GM12865 (cell line): ENCODE results near the gene AIFM3.

Source experiments
- DNase-seq: peaks from one replicate; pipeline ENCODE4 v3.0.0; 2010; ENCODE audit warnings: low read depth
- H3K4me3 ChIP-seq: 2 replicates; pipeline ENCODE4 v1.5.1; 2011; ENCODE audit warnings: mild to moderate bottlenecking, low read depth, low read length, control low read depth
- CTCF ChIP-seq: IDR thresholded peaks from 2 replicates; pipeline ENCODE4 v1.5.1; 2011; ENCODE audit warnings: low read length, control low read depth, low read depth, inconsistent platforms; ENCODE audit not compliant: insufficient read depth; ENCODE audit errors: missing control alignments

AIFM3 gene

GRCh38 chr22:20944042-20944441 lies 23.0 kb upstream of the AIFM3 start:
- no peak for DNase-seq

GRCh38 chr22:20945578-20945934 lies 21.5 kb upstream of the AIFM3 start:
- TF ChIP-seq CTCF: no peak
- H3K4me3 ChIP-seq: no peak overlapping the region
- DNase-seq: no peak

More at GRCh38 chr22:20944042-20944441, 23.0 kb upstream of the AIFM3 start:
- no peak overlapping the region for H3K4me3 ChIP-seq
- no peak for TF ChIP-seq CTCF

- no peak for DNase-seq
- no peak for TF ChIP-seq CTCF
These were observed 20.7 kb upstream of the AIFM3 start for GRCh38 chr22:20946080-20946986.

GRCh38 chr22:20946991-20947390 lies 20.1 kb upstream of the AIFM3 start:
- no peak for TF ChIP-seq CTCF
- no peak overlapping the region for H3K4me3 ChIP-seq
- DNase-seq: no peak

More at GRCh38 chr22:20946080-20946986, 20.7 kb upstream of the AIFM3 start:
- no peak overlapping the region for H3K4me3 ChIP-seq

GRCh38 chr22:20948450-20948849 lies 18.6 kb upstream of the AIFM3 start:
- DNase-seq: no peak
- H3K4me3 ChIP-seq: no peak overlapping the region
- no peak for TF ChIP-seq CTCF

- TF ChIP-seq CTCF: no peak
These were observed 18.1 kb upstream of the AIFM3 start for GRCh38 chr22:20948989-20949388.

More at GRCh38 chr22:20948989-20949388, 18.1 kb upstream of the AIFM3 start:
- DNase-seq: no peak
- H3K4me3 ChIP-seq: no peak overlapping the region
